Gastroesophageal sphincter (tissue), 3 donors: ENCODE measurements around the gene EPHA2.

ENCODE experiments used
- EP300 ChIP-seq: sonication (generic); formaldehyde crosslinking; IDR thresholded peaks from one replicate; pipeline ENCODE4 v1.6.1; 2017; ENCODE audit warnings: antibody characterized with exemption, mild to moderate bottlenecking
- POLR2A ChIP-seq, 2 donors: fragments of 450-650 bp; IDR thresholded peaks; one replicate each; pipeline ENCODE4 v1.6.1; 2017; ENCODE audit warnings: antibody characterized with exemption in 2 of 2, mild to moderate bottlenecking in 2 of 2, moderate library complexity in 1 of 2
- POLR2AphosphoS5 ChIP-seq: sonication (generic); formaldehyde crosslinking; IDR thresholded peaks from one replicate; pipeline ENCODE4 v1.6.1; 2017; ENCODE audit warnings: antibody characterized with exemption
- TF ChIP-seq, protein P1 (sequence below), 4 experiments: fragments of 200-600 bp in 2 of 4; fragments of 450-650 bp in 2 of 4; sonication (generic) in 1 of 4; IDR thresholded peaks; one replicate each; pipeline ENCODE4 v1.5.1; 2017 to 2019; ENCODE audit warnings: antibody characterized with exemption in 4 of 4, mild to moderate bottlenecking in 2 of 4, moderate library complexity in 2 of 4

DNA sequence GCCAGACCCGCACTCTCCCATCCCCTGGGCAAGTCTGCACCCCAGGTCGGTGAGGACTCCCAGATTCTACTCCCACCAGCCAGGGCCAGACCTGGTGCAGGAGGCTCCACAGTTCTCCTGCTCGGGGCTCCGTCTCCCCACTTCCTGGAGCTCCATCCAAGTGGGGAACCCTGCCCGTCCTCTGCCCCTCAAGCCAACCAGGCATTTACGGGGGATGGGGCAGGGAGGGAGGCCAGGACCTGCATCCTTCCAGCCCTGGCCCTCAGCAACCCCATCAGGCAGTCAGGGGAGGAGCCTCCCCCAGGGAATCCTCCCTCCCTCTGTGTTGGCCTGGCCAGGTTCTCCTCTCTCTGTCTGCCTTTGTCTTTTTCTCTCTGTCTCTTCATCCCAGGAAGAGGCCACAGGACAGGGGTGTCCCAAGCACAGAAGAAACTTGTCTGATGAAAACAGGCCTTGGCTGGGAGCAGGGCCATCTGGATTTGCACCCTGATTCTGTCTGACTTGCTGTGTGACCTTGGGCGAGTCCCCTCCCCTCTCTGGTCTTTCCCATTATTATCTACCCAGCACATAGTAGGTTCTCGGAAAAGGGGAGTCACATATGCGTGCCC is 18.5 kb upstream of the EPHA2 start:
- TF ChIP-seq, protein P1, sequence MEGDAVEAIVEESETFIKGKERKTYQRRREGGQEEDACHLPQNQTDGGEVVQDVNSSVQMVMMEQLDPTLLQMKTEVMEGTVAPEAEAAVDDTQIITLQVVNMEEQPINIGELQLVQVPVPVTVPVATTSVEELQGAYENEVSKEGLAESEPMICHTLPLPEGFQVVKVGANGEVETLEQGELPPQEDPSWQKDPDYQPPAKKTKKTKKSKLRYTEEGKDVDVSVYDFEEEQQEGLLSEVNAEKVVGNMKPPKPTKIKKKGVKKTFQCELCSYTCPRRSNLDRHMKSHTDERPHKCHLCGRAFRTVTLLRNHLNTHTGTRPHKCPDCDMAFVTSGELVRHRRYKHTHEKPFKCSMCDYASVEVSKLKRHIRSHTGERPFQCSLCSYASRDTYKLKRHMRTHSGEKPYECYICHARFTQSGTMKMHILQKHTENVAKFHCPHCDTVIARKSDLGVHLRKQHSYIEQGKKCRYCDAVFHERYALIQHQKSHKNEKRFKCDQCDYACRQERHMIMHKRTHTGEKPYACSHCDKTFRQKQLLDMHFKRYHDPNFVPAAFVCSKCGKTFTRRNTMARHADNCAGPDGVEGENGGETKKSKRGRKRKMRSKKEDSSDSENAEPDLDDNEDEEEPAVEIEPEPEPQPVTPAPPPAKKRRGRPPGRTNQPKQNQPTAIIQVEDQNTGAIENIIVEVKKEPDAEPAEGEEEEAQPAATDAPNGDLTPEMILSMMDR (IDR thresholded peaks at IDR 0.05), result no peak
- TF ChIP-seq POLR2A (IDR thresholded peaks at IDR 0.05) (no peak), POLR2AphosphoS5 (no peak), EP300 (no peak)
